Kidney (tissue), 14 donors: ENCODE measurements around the gene ACTC1. TPM values are rescaled to one million over a fixed set of nuclear protein-coding genes. Genes with fewer than 3 reads are reported as not detected.

Source experiments
- DNase-seq, 5 donors: peaks; one replicate each; pipeline ENCODE4 v3.0.0-alpha.2; 2013 to 2020
- FAIRE-seq: peaks from 2 replicates; lab custom pipeline; 2012; peaks lifted over from hg19 to GRCh38; lab: Jason Lieb, UNC
- H3K27ac ChIP-seq, 2 donors: one replicate each; pipeline ENCODE4 v1.7.0; 2013; ENCODE audit warnings: low read depth in 2 of 2, low read length in 2 of 2, inconsistent platforms in 1 of 2
- H3K27me3 ChIP-seq: one replicate; pipeline ENCODE4 v1.7.1; 2013; ENCODE audit warnings: low read length, inconsistent platforms; ENCODE audit not compliant: control insufficient read depth, insufficient read depth
- H3K36me3 ChIP-seq, 3 donors: one replicate each; pipeline versions ENCODE4 v1.7.0 to v1.7.1; 2013; ENCODE audit warnings: low read length in 3 of 3, control low read depth in 1 of 3, inconsistent platforms in 1 of 3; ENCODE audit not compliant: insufficient read depth in 3 of 3, control insufficient read depth in 2 of 3
- H3K4me1 ChIP-seq, 3 donors: one replicate each; pipeline versions ENCODE4 v1.7.0 to v1.7.1; 2013; ENCODE audit warnings: low read length in 3 of 3, inconsistent platforms in 1 of 3, low read depth in 1 of 3; ENCODE audit not compliant: control insufficient read depth in 2 of 3, insufficient read depth in 2 of 3
- H3K4me3 ChIP-seq, 3 donors: one replicate each; pipeline versions ENCODE4 v1.7.0 to v1.8.1; 2013; ENCODE audit warnings: low read length in 3 of 3, control low read depth in 1 of 3, inconsistent platforms in 1 of 3
- H3K9ac ChIP-seq, 3 donors: one replicate each; pipeline versions ENCODE4 v1.7.0 to v1.7.1; 2013; ENCODE audit warnings: low read length in 3 of 3, control low read depth in 1 of 3, inconsistent platforms in 1 of 3
- H3K9me3 ChIP-seq, 3 donors: one replicate each; pipeline versions ENCODE4 v1.7.0 to v1.7.1; 2013; ENCODE audit warnings: low read length in 3 of 3, control low read depth in 1 of 3, inconsistent platforms in 1 of 3; ENCODE audit not compliant: control insufficient read depth in 2 of 3, insufficient read depth in 1 of 3
- CTCF ChIP-seq: IDR thresholded peaks from 3 replicates; pipeline ENCODE4 v1.5.1; 2012; ENCODE audit warnings: mild to moderate bottlenecking, moderate library complexity, borderline replicate concordance; ENCODE audit not compliant: insufficient read depth; ENCODE audit errors: extremely low read depth
- intact Hi-C: fragments of 100-400 bp; cut with DNase I; formaldehyde crosslinking; loops from one replicate; pipeline ENCODE4 v1.11.1; 2022
- polyA plus RNA-seq: library from polyadenylated mRNA; stranded (reverse); fragments of 350-450 nt; fragmentation: Illumina TruSeq; extraction: RNeasy Lipid Tissue Mini Kit (QIAGEN cat#74804); gene quantifications from one replicate; pipeline ENCODE4 v1.2.3, GENCODE V29; 2014; ENCODE audit warnings: low read depth, low replicate concordance; ENCODE audit not compliant: insufficient read depth
- total RNA-seq: library from RNA; stranded (reverse); fragmentation: NEBNext Ultra II Directional; extraction: Animal tissue kit (Norgen Biotek cat#: 25700); gene quantifications from one replicate; pipeline ENCODE4 v1.2.1, GENCODE V29; 2021
- donor health status: control.
- donor health status: control.
- donor health status: control.
- donor health status: control.
- donor health status: control.
- donor health status: DM: yes; HTN: yes; CAD: no.
- donor health status: Normal renal cell carcinoma (clear cell type).

ACTC1 gene
- total and polyA plus RNA-seq, 2 donors from 2014 or later, result 7.4 to 25.0 TPM

DNA sequence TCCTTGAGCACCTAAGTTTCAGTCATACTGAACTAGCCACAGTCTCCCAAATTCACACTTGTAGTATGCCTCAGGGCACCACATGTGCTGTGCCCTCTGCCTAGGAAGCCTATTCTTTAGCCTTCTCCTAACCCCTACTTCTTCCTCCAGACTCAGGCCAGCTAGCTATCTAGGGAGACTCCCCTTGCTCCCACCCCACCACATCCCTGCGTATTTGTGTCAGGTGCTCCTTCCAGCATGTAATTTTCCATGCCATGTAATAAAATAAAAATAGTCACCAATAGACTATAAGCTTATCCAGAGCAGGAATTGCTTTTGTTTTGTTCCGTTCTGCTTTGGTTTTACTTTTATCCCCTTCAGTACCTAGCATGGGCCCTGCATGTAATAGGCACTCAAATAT is 25.6 kb downstream of the ACTC1 start:
- Histone ChIP-seq H3K36me3 (no peaks in the 10 kb centered on the region), H3K9ac (no peak overlapping the region), H3K4me1 (no peaks in the 10 kb centered on the region), H3K27ac (no peak overlapping the region), H3K4me3 (no peak overlapping the region), H3K9me3 (no peaks in the 10 kb centered on the region), H3K27me3 (no peaks in the 10 kb centered on the region)
- intact Hi-C loops, result no loop called here
- no peak for FAIRE-seq
- TF ChIP-seq CTCF, result no peak
- no peak for DNase-seq

GRCh38 chr15:34768530-34768929 is 26.8 kb downstream of the ACTC1 start:
- intact Hi-C loops, result no loop called here
- no peaks in the 10 kb centered on the region for H3K4me1 ChIP-seq
- FAIRE-seq (no peak), DNase-seq (no peak)
- H3K9ac ChIP-seq, result no peak overlapping the region
- TF ChIP-seq CTCF, result no peak
- no peaks in the 10 kb centered on the region for H3K27me3 ChIP-seq
- no peak overlapping the region for H3K27ac ChIP-seq
- H3K36me3 ChIP-seq, result no peaks in the 10 kb centered on the region
- H3K9me3 ChIP-seq, result no peaks in the 10 kb centered on the region
- no peak overlapping the region for H3K4me3 ChIP-seq

GRCh38 chr15:34765741-34766140 is 29.6 kb downstream of the ACTC1 start:
- no peak overlapping the region for H3K27ac ChIP-seq
- H3K36me3 ChIP-seq, result no peaks in the 10 kb centered on the region
- H3K9me3 ChIP-seq, result no peaks in the 10 kb centered on the region
- no peak overlapping the region for H3K9ac ChIP-seq
- FAIRE-seq (no peak), DNase-seq (no peak)
- intact Hi-C loops, result no loop called here
- H3K4me3 ChIP-seq, result no peak overlapping the region
- H3K27me3 ChIP-seq, result no peaks in the 10 kb centered on the region
- no peaks in the 10 kb centered on the region for H3K4me1 ChIP-seq
- TF ChIP-seq CTCF, result no peak

DNA sequence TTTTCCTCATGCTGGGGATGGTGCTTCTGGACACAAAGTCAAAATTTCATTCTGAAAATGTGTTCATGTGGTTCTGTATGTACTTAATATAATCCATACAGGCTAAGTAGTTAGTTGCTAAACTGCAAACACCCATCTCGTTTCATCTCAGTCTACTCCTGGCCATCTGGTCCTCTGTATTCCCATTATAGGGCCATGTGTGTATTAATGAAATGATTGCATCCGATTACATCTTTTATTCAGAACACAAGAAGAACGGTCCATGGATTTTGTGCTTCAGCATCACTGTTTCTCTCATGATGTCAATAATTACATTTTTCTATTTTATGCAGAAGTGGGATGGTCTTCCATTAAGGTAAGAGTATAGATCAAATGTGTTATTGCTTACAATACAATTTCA is 34.4 kb downstream of the ACTC1 start:
- H3K9ac ChIP-seq, result no peak overlapping the region
- peaks cover 15% of the 10 kb centered on the region for H3K27me3 ChIP-seq
- FAIRE-seq (no peak), DNase-seq (no peak)
- H3K36me3 ChIP-seq, result no peaks in the 10 kb centered on the region
- no peak for TF ChIP-seq CTCF
- intact Hi-C loops, result no loop called here
- no peaks in the 10 kb centered on the region for H3K4me1 ChIP-seq
- no peaks in the 10 kb centered on the region for H3K9me3 ChIP-seq
- no peak overlapping the region for H3K4me3 ChIP-seq
- H3K27ac ChIP-seq, result no peak overlapping the region
